GM23338 (cell line): ENCODE data around the gene CRISPLD2. TPM values are rescaled to one million over a fixed set of nuclear protein-coding genes. Genes with fewer than 3 reads are reported as not detected.

Source experiments
- ATAC-seq: fragments of 200-7000 bp; cut with Tn5 transposase; 3 replicates; pipeline ENCODE4 v1.9.1; 2020
- DNase-seq: peaks from one replicate; pipeline ENCODE4 v3.0.0-alpha.2; 2015; ENCODE audit warnings: low spot score
- H2AFZ ChIP-seq: fragments of 200-600 bp; sonication (generic); 2 replicates; pipeline ENCODE4 v1.8.0; 2016; ENCODE audit warnings: antibody characterized with exemption, mild to moderate bottlenecking, moderate library complexity
- H3F3A ChIP-seq: fragments of 200-600 bp; sonication (generic); replicated peaks from 2 replicates; pipeline ENCODE4 v1.8.0; 2017; ENCODE audit warnings: antibody characterized with exemption, mixed run types, low read depth
- H3K27ac ChIP-seq: fragments of 200-600 bp; sonication (generic); 2 replicates; pipeline ENCODE4 v1.6.1; 2016; ENCODE audit warnings: low read depth
- H3K27me3 ChIP-seq: fragments of 200-600 bp; sonication (generic); 2 replicates; pipeline ENCODE4 v1.8.0; 2016; ENCODE audit warnings: mild to moderate bottlenecking, mixed run types, moderate library complexity; ENCODE audit not compliant: insufficient read depth
- H3K36me3 ChIP-seq: fragments of 200-600 bp; sonication (generic); 2 replicates; pipeline ENCODE4 v1.8.0; 2016; ENCODE audit warnings: mild to moderate bottlenecking; ENCODE audit not compliant: insufficient read depth
- H3K4me1 ChIP-seq: fragments of 200-600 bp; sonication (generic); 2 replicates; pipeline ENCODE4 v1.8.0; 2016; ENCODE audit warnings: mild to moderate bottlenecking, moderate library complexity; ENCODE audit not compliant: insufficient read depth
- H3K4me2 ChIP-seq: fragments of 200-600 bp; sonication (generic); 2 replicates; pipeline ENCODE4 v1.7.1; 2017; ENCODE audit warnings: mixed run types
- H3K4me3 ChIP-seq: fragments of 200-600 bp; sonication (generic); 2 replicates; pipeline ENCODE4 v1.6.1; 2016; ENCODE audit warnings: mixed run types
- H3K79me2 ChIP-seq: fragments of 200-600 bp; sonication (generic); replicated peaks from 2 replicates; pipeline ENCODE4 v1.8.0; 2017; ENCODE audit warnings: mild to moderate bottlenecking; ENCODE audit not compliant: insufficient read depth
- H3K9me2 ChIP-seq: fragments of 200-600 bp; sonication (generic); 2 replicates; pipeline ENCODE4 v1.8.0; 2017; ENCODE audit not compliant: insufficient read depth
- H4K20me1 ChIP-seq: fragments of 200-600 bp; sonication (generic); replicated peaks from 2 replicates; pipeline ENCODE4 v1.8.0; 2017; ENCODE audit warnings: mild to moderate bottlenecking; ENCODE audit not compliant: insufficient read depth
- H3K27ac Mint-ChIP-seq: 2 replicates; pipeline ENCODE4 v1.8.0; 2020; ENCODE audit warnings: inconsistent platforms, mild to moderate bottlenecking, moderate library complexity, mixed read lengths
- H3K27me3 Mint-ChIP-seq: 3 replicates; pipeline ENCODE4 v1.8.0; 2022; ENCODE audit warnings: low read depth, mild to moderate bottlenecking, moderate library complexity, mixed read lengths, inconsistent platforms; ENCODE audit not compliant: insufficient read depth, poor library complexity
- H3K36me3 Mint-ChIP-seq: 3 replicates; pipeline ENCODE4 v1.8.0; 2021; ENCODE audit warnings: low read depth, mild to moderate bottlenecking, inconsistent platforms, moderate library complexity, mixed read lengths
- H3K4me1 Mint-ChIP-seq: 3 replicates; pipeline ENCODE4 v1.8.0; 2020; ENCODE audit warnings: mild to moderate bottlenecking, inconsistent platforms, mixed read lengths
- H3K4me3 Mint-ChIP-seq: 3 replicates; pipeline ENCODE4 v1.8.0; 2021; ENCODE audit warnings: moderate library complexity, mild to moderate bottlenecking, inconsistent platforms, mixed read lengths
- H3K9me3 Mint-ChIP-seq: 3 replicates; pipeline ENCODE4 v1.8.0; 2020; ENCODE audit warnings: moderate library complexity, mild to moderate bottlenecking, inconsistent platforms, mixed read lengths
- CREB1 ChIP-seq: fragments of 250-450 bp; sonication (Bioruptor Pico); IDR thresholded peaks from 2 replicates; pipeline ENCODE4 v1.5.0; 2020; ENCODE audit warnings: low read depth, mild to moderate bottlenecking, moderate library complexity
- EZH2 ChIP-seq: fragments of 200-600 bp; sonication (generic); IDR thresholded peaks from one replicate; pipeline ENCODE4 v1.8.0; 2017; ENCODE audit warnings: antibody characterized with exemption, mild to moderate bottlenecking, low read depth; ENCODE audit not compliant: unreplicated experiment
- EZH2phosphoT487 ChIP-seq: fragments of 200-600 bp; sonication (generic); IDR thresholded peaks from one replicate; pipeline ENCODE4 v1.8.1; 2018; ENCODE audit warnings: antibody characterized with exemption; ENCODE audit not compliant: unreplicated experiment
- JUNB ChIP-seq: IDR thresholded peaks from one replicate; pipeline ENCODE4 v1.6.1; 2016; ENCODE audit warnings: antibody characterized with exemption; ENCODE audit not compliant: unreplicated experiment
- NANOG ChIP-seq: IDR thresholded peaks from 2 replicates; pipeline ENCODE4 v1.6.1; 2016; ENCODE audit warnings: antibody characterized with exemption, borderline replicate concordance
- POLR2AphosphoS5 ChIP-seq: IDR thresholded peaks from 2 replicates; pipeline ENCODE4 v1.6.1; 2016; ENCODE audit warnings: antibody characterized with exemption, low read depth
- STAT1 ChIP-seq: IDR thresholded peaks from one replicate; pipeline ENCODE4 v1.6.1; 2016; ENCODE audit warnings: antibody characterized with exemption; ENCODE audit not compliant: unreplicated experiment
- ZNF114 ChIP-seq: fragments of 250-450 bp; sonication (Bioruptor Pico); IDR thresholded peaks from 2 replicates; pipeline ENCODE4 v1.5.0; 2020; ENCODE audit warnings: mild to moderate bottlenecking, moderate library complexity
- polyA plus RNA-seq: library from polyadenylated mRNA; unstranded; fragments of >200 nt; fragmentation: Nextera tagmentation; extraction: Ambion mirVana; gene quantifications from 2 replicates; pipeline ENCODE4 v1.2.1, GENCODE V29; 2016
- total RNA-seq: library from RNA; depleted of rRNA; stranded (reverse); fragments of >200 nt; shearing (Covaris generic); gene quantifications from 2 replicates; pipeline ENCODE4 v1.2.3, GENCODE V29; 2014
- TF ChIP-seq, protein P1 (sequence below), 2 experiments: fragments of 200-600 bp in 1 of 2; sonication (generic) in 1 of 2; conservative IDR thresholded peaks; 2 replicates each; pipeline versions ENCODE4 v1.5.1 to v1.6.1; 2016 to 2017; ENCODE audit warnings: antibody characterized with exemption in 2 of 2, low read depth in 2 of 2, mild to moderate bottlenecking in 2 of 2, moderate library complexity in 1 of 2
- TF ChIP-seq, protein P2 (sequence below): IDR thresholded peaks from one replicate; pipeline ENCODE4 v1.6.1; 2018; ENCODE audit warnings: antibody characterized with exemption; ENCODE audit not compliant: unreplicated experiment
- TF ChIP-seq, protein P3 (sequence below): IDR thresholded peaks from 2 replicates; pipeline ENCODE4 v1.6.1; 2016; ENCODE audit warnings: antibody characterized with exemption

Gene CRISPLD2
- total and polyA plus RNA-seq, 2 experiments from 2014 or later = 2.6 to 8.3 TPM

DNA sequence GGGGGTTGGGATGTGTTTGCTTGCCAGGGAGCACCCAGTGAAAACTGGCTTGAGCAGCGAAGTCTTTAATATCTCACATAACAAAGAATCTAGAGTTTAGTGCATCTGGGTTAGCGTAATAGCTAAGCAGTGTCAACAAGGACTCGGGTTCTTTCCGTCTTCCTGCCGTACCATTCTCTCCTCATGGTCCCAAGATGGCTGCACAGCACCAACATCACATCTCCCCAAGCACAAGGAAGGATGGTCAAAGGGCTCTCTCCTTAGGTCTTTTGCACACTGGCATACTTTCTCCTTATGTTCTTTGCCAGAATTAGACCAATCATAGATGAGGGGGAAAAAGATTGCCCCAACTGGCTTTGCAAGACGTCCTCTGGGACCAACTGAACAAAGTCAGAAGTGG, 30.9 kb downstream of the CRISPLD2 start (continued):
- TF ChIP-seq, protein P1, sequence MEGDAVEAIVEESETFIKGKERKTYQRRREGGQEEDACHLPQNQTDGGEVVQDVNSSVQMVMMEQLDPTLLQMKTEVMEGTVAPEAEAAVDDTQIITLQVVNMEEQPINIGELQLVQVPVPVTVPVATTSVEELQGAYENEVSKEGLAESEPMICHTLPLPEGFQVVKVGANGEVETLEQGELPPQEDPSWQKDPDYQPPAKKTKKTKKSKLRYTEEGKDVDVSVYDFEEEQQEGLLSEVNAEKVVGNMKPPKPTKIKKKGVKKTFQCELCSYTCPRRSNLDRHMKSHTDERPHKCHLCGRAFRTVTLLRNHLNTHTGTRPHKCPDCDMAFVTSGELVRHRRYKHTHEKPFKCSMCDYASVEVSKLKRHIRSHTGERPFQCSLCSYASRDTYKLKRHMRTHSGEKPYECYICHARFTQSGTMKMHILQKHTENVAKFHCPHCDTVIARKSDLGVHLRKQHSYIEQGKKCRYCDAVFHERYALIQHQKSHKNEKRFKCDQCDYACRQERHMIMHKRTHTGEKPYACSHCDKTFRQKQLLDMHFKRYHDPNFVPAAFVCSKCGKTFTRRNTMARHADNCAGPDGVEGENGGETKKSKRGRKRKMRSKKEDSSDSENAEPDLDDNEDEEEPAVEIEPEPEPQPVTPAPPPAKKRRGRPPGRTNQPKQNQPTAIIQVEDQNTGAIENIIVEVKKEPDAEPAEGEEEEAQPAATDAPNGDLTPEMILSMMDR (conservative IDR thresholded peaks at IDR 0.05; ENCODE audit: low read depth in 2 of 2) = no peak
- no peak for TF ChIP-seq STAT1

DNA sequence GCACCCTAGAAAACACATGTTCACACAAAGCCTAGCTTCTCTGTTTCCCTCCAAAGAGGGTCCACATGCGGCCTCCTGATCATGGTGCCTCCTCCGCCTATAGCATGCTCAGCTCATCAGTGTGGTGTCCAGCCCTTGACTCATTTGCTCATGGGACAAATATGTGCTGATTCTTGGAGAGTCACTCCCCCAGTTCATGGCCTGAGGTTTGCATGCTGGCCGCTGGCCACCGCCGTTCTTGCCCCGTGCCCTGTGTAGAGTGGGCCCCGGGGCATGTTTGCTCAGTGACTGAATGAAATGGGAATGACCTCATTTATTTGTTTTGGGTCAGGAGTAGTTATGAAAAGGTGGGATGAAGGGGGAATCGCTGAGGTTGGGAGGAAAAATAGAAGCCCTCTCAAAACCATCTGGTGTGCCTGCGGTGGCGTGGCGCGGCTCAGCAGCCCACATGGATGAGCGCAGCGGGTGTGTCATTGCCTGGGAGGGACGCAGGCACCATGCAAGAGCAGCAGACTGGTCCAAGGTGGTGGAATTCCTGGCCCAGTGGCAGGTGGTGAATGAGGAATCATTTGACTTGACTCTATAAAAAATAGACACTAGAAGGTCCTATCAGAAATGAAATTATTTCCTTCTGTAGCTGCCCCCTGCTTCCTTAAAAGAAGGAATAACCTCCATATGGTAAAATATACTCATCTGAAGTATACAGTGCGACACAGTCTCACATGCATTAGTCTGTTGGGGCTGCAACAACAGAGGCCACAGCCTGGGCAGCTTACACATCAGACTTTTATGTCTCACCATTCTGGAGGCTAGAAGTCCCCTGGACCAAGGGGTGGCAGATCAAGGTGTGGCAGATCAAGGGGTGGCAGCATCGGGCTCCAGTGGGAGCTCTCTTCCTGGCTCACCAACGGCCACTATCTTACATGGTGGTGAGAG, 31.7 kb downstream of the CRISPLD2 start:
- Mint-ChIP-seq H3K9me3 (no peaks in the 10 kb centered on the region; the same call in 2 of the 3 replicates), H3K27ac (no peak overlapping the region), H3K36me3 (peaks cover 5% of the 10 kb centered on the region; the same call in 2 of the 3 replicates), H3K4me3 (no peak overlapping the region), H3K4me1 (peaks cover 22% of the 10 kb centered on the region), H3K27me3 (peaks cover 12% of the 10 kb centered on the region)
- no peak for ATAC-seq
- Histone ChIP-seq H3K36me3 (no peaks in the 10 kb centered on the region), H3K4me1 (peaks cover 9% of the 10 kb centered on the region), H3K27me3 (no peaks in the 10 kb centered on the region), H3F3A (peaks cover 3% of the 10 kb centered on the region; the same call in 1 of the 2 replicates), H3K4me3 (no peak overlapping the region), H3K27ac (no peak overlapping the region), H3K79me2 (no peaks in the 10 kb centered on the region), H3K9me2 (no peaks in the 10 kb centered on the region), H2AFZ (no peak overlapping the region), H4K20me1 (no peaks in the 10 kb centered on the region; the same call in 1 of the 2 replicates), H3K4me2 (no peak overlapping the region)
- no peak for DNase-seq
- TF ChIP-seq POLR2AphosphoS5 = no peak
- TF ChIP-seq EZH2 = no peak
- TF ChIP-seq, protein P2, sequence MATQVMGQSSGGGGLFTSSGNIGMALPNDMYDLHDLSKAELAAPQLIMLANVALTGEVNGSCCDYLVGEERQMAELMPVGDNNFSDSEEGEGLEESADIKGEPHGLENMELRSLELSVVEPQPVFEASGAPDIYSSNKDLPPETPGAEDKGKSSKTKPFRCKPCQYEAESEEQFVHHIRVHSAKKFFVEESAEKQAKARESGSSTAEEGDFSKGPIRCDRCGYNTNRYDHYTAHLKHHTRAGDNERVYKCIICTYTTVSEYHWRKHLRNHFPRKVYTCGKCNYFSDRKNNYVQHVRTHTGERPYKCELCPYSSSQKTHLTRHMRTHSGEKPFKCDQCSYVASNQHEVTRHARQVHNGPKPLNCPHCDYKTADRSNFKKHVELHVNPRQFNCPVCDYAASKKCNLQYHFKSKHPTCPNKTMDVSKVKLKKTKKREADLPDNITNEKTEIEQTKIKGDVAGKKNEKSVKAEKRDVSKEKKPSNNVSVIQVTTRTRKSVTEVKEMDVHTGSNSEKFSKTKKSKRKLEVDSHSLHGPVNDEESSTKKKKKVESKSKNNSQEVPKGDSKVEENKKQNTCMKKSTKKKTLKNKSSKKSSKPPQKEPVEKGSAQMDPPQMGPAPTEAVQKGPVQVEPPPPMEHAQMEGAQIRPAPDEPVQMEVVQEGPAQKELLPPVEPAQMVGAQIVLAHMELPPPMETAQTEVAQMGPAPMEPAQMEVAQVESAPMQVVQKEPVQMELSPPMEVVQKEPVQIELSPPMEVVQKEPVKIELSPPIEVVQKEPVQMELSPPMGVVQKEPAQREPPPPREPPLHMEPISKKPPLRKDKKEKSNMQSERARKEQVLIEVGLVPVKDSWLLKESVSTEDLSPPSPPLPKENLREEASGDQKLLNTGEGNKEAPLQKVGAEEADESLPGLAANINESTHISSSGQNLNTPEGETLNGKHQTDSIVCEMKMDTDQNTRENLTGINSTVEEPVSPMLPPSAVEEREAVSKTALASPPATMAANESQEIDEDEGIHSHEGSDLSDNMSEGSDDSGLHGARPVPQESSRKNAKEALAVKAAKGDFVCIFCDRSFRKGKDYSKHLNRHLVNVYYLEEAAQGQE = no peak
- no peak for TF ChIP-seq JUNB
- no peak for TF ChIP-seq NANOG
- no peak for TF ChIP-seq CREB1 (CRISPR knock-in tag)
- TF ChIP-seq, protein P1 (conservative IDR thresholded peaks at IDR 0.05; ENCODE audit: low read depth in 2 of 2) = no peak
- no peak for TF ChIP-seq ZNF114 (CRISPR knock-in tag)
- TF ChIP-seq, protein P3, sequence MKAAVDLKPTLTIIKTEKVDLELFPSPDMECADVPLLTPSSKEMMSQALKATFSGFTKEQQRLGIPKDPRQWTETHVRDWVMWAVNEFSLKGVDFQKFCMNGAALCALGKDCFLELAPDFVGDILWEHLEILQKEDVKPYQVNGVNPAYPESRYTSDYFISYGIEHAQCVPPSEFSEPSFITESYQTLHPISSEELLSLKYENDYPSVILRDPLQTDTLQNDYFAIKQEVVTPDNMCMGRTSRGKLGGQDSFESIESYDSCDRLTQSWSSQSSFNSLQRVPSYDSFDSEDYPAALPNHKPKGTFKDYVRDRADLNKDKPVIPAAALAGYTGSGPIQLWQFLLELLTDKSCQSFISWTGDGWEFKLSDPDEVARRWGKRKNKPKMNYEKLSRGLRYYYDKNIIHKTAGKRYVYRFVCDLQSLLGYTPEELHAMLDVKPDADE = no peak
- no peak for TF ChIP-seq EZH2phosphoT487
